A549 (cell line): ENCODE results near the gene TBC1D24. TPM values are rescaled to one million over a fixed set of nuclear protein-coding genes. Genes with fewer than 3 reads are reported as not detected.

Source experiments
- ATAC-seq, 2 experiments: fragments of 200-7000 bp in 1 of 2; fragments of >200 bp in 1 of 2; cut with Nextera tagmentation in 1 of 2; cut with Tn5 transposase in 1 of 2; 3 replicates each; pipeline versions ENCODE4 v1.8.0 to v1.9.1; 2018 to 2020; ENCODE audit warnings: mild to moderate bottlenecking in 1 of 2, moderate library complexity in 1 of 2
- CTCF ChIA-PET: fragments of 300-600 bp; sonication (Branson Sonifier 250); formaldehyde crosslinking; extraction: SDS; loops from one replicate; lab custom pipeline; 2021; ENCODE audit warnings: antibody characterized with exemption, inconsistent platforms; lab: Yijun Ruan, JAX
- POLR2A ChIA-PET: fragments of 350-600 bp; formaldehyde crosslinking; extraction: SDS; loops from one replicate; lab custom pipeline; 2021; ENCODE audit warnings: antibody characterized with exemption, inconsistent platforms; lab: Yijun Ruan, JAX
- DNase-seq, 2 experiments: peaks; one replicate each; pipeline versions ENCODE4 v3.0.0 to v3.0.0-alpha.2; 2011 to 2016; ENCODE audit warnings: low read depth in 1 of 2, low spot score in 1 of 2
- FAIRE-seq: peaks from 2 replicates; lab custom pipeline; 2011; peaks lifted over from hg19 to GRCh38; lab: Jason Lieb, UNC
- H3K27ac ChIP-seq, 2 experiments: fragments of >200 bp; sonication (Bioruptor Twin); formaldehyde crosslinking; 3 replicates each; pipeline ENCODE4 v1.5.1; 2016 to 2017
- H3K4me1 ChIP-seq: fragments of >200 bp; sonication (Bioruptor Twin); formaldehyde crosslinking; 3 replicates; pipeline ENCODE4 v1.6.1; 2016
- H3K4me2 ChIP-seq: fragments of >200 bp; sonication (Bioruptor Twin); formaldehyde crosslinking; 3 replicates; pipeline ENCODE4 v1.6.1; 2016
- H3K4me3 ChIP-seq: fragments of >200 bp; sonication (Bioruptor Twin); formaldehyde crosslinking; 3 replicates; pipeline ENCODE4 v1.5.1; 2016
- H3K9me3 ChIP-seq: fragments of >200 bp; sonication (Bioruptor Twin); formaldehyde crosslinking; 3 replicates; pipeline ENCODE4 v1.6.1; 2016
- ATOH8 ChIP-seq: fragments of 250-450 bp; sonication (Bioruptor Pico); IDR thresholded peaks from 2 replicates; pipeline ENCODE4 v1.5.0; 2020; ENCODE audit warnings: low read depth, mild to moderate bottlenecking, moderate library complexity
- BHLHE40 ChIP-seq: IDR thresholded peaks from 2 replicates; pipeline ENCODE4 v1.6.1; 2012; ENCODE audit warnings: low read depth, low read length, inconsistent platforms
- CHD2 ChIP-seq: fragments of 150-350 bp; IDR thresholded peaks from 2 replicates; pipeline ENCODE4 v1.6.1; 2014; ENCODE audit warnings: low read length; ENCODE audit not compliant: partially characterized antibody
- CHD4 ChIP-seq: fragments of 200-600 bp; sonication (generic); IDR thresholded peaks from 2 replicates; pipeline ENCODE4 v1.6.1; 2016; ENCODE audit warnings: antibody characterized with exemption, mild to moderate bottlenecking, borderline replicate concordance
- CTCF ChIP-seq: fragments of >200 bp; sonication (Bioruptor Twin); formaldehyde crosslinking; IDR thresholded peaks from 3 replicates; pipeline ENCODE4 v1.5.1; 2016
- EHMT2 ChIP-seq: fragments of 200-600 bp; sonication (generic); IDR thresholded peaks from 2 replicates; pipeline ENCODE4 v1.6.1; 2016; ENCODE audit warnings: antibody characterized with exemption, low read depth, mild to moderate bottlenecking, moderate library complexity
- ELK1 ChIP-seq: fragments of 150-350 bp; IDR thresholded peaks from 2 replicates; pipeline ENCODE4 v1.6.1; 2014; ENCODE audit warnings: low read depth, mild to moderate bottlenecking, low read length
- HEYL ChIP-seq: fragments of 250-450 bp; sonication (Bioruptor Pico); IDR thresholded peaks from 2 replicates; pipeline ENCODE4 v1.8.0; 2021; ENCODE audit warnings: mild to moderate bottlenecking, moderate library complexity
- KDM5A ChIP-seq: fragments of 200-600 bp; sonication (generic); IDR thresholded peaks from 2 replicates; pipeline ENCODE4 v1.6.1; 2016; ENCODE audit warnings: antibody characterized with exemption, mild to moderate bottlenecking
- MAZ ChIP-seq: fragments of 150-350 bp; IDR thresholded peaks from 2 replicates; pipeline ENCODE4 v1.6.1; 2014; ENCODE audit warnings: antibody characterized with exemption, low read depth, low read length, borderline replicate concordance
- NFE2L2 ChIP-seq: fragments of 150-350 bp; conservative IDR thresholded peaks from 2 replicates; pipeline ENCODE4 v1.6.1; 2014; ENCODE audit warnings: low read length
- POLR2A ChIP-seq: IDR thresholded peaks from 2 replicates; pipeline ENCODE4 v1.6.1; 2012; ENCODE audit warnings: mild to moderate bottlenecking, low read length
- POLR2AphosphoS2 ChIP-seq: conservative IDR thresholded peaks from 2 replicates; pipeline ENCODE4 v1.6.1; 2012; ENCODE audit warnings: low read length, improper control_type of control experiment, inconsistent platforms
- RAD21 ChIP-seq, 2 experiments: fragments of >200 bp in 1 of 2; sonication (Bioruptor Twin) in 1 of 2; formaldehyde crosslinking in 1 of 2; IDR thresholded peaks in 1 of 2; conservative IDR thresholded peaks in 1 of 2; 2 replicates in 1 of 2; 3 replicates in 1 of 2; pipeline ENCODE4 v1.6.1; 2012 to 2018; ENCODE audit warnings: inconsistent platforms in 1 of 2
- RARB ChIP-seq: fragments of 250-450 bp; sonication (Bioruptor Pico); IDR thresholded peaks from 2 replicates; pipeline ENCODE4 v1.8.0; 2021; ENCODE audit warnings: mild to moderate bottlenecking, moderate library complexity
- RCOR1 ChIP-seq: fragments of 150-350 bp; IDR thresholded peaks from 2 replicates; pipeline ENCODE4 v1.6.1; 2014; ENCODE audit warnings: antibody characterized with exemption, low read length, low read depth
- RNF2 ChIP-seq: fragments of 200-600 bp; sonication (generic); IDR thresholded peaks from 2 replicates; pipeline ENCODE4 v1.6.1; 2016; ENCODE audit warnings: low read depth, mild to moderate bottlenecking, antibody characterized with exemption, moderate library complexity, borderline replicate concordance
- TFCP2L1 ChIP-seq: fragments of 250-450 bp; sonication (Bioruptor Pico); IDR thresholded peaks from 2 replicates; pipeline ENCODE4 v1.5.0; 2021; ENCODE audit warnings: mild to moderate bottlenecking
- ZC3H11A ChIP-seq: fragments of 450-650 bp; IDR thresholded peaks from 2 replicates; pipeline ENCODE4 v1.6.1; 2014; ENCODE audit warnings: antibody characterized with exemption, mild to moderate bottlenecking
- ZSCAN20 ChIP-seq: fragments of 250-450 bp; sonication (Bioruptor Pico); IDR thresholded peaks from 2 replicates; pipeline ENCODE4 v1.8.0; 2022; ENCODE audit warnings: mild to moderate bottlenecking, moderate library complexity
- WGBS: methylation state at CpG from one replicate; pipeline ENCODE4 v1.1.6; 2017; ENCODE audit errors: missing lambda C conversion rate; 5-methylcytosine and 5-hydroxymethylcytosine counted together
- polyA plus RNA-seq, 4 experiments: library from polyadenylated mRNA; depleted of rRNA in 3 of 4; stranded (reverse); fragments of >200 nt; fragmentation: RNase III in 1 of 4; extraction: RNeasy Plus Mini Kit Qiagen cat#74134 plus additional on column Dnase treatment in 1 of 4; gene quantifications; 2 replicates in 3 of 4; 3 replicates in 1 of 4; pipeline ENCODE4 v1.2.3, GENCODE V29; 2011 to 2017

The TBC1D24 gene
- polyA plus RNA-seq, 2 of the 4 experiments (the other 2 are of a cell fraction), result 4.2 to 7.3 TPM

- H3K4me1 ChIP-seq, result peaks cover 17% of the 10 kb centered on the region
- no peak for FAIRE-seq
- 93% methylated on average over 14 of the region's 15 CpGs for WGBS
- H3K4me2 ChIP-seq, result no peak overlapping the region
- no peak overlapping the region for H3K27ac ChIP-seq
- CTCF ChIA-PET, result interaction anchor here (0.7 to 3.2 kb wide), 4 partner anchors 9 to 29 kb away, joined by 3 to 8 read pairs (median 6); partner anchors contain the start of gene AMDHD2
- ATAC-seq, result no peak
- POLR2A ChIA-PET, result interaction anchor here (2.8 kb wide), 1 partner anchor 10 kb away, joined by 21 read pairs; the partner anchor contains the start of gene AMDHD2
- TF ChIP-seq ZC3H11A (no peak), RARB (CRISPR knock-in tag) (no peak), EHMT2 (no peak), ATOH8 (CRISPR knock-in tag) (no peak), RAD21 (conservative IDR thresholded peaks at IDR 0.05 in 1 of 2, IDR thresholded peaks at IDR 0.05 in 1 of 2) (no peak), POLR2A (no peak), MAZ (no peak)
- no peak for DNase-seq
- H3K4me3 ChIP-seq, result no peak overlapping the region
- H3K9me3 ChIP-seq, result no peaks in the 10 kb centered on the region
These were observed 55.2 kb downstream of the TBC1D24 start for GRCh38 chr16:2529961-2530628.

GRCh38 chr16:2530629-2531318, 55.8 kb downstream of the TBC1D24 start:
- ATAC-seq, result peak in 1 of 2 experiments; percentile 4; a peak in 1 of 6 replicates
- CTCF ChIA-PET, result interaction anchor here (0.7 to 3.2 kb wide), 4 partner anchors 10 to 29 kb away, joined by 3 to 8 read pairs (median 6); partner anchors contain the start of gene AMDHD2

GRCh38 chr16:2531371-2531695, 56.4 kb downstream of the TBC1D24 start, which contains the start of gene CEMP1:
CEMP1 (minus strand) TSS chr16:2531408; CDS start chr16:2531073, 335 bp downstream.
- TF ChIP-seq HEYL (CRISPR knock-in tag), result no peak
- no peak for TF ChIP-seq RNF2
- TF ChIP-seq RCOR1, result no peak
- no peak for TF ChIP-seq TFCP2L1 (CRISPR knock-in tag)
- TF ChIP-seq CHD4, result no peak
- TF ChIP-seq CHD2, result no peak
- TF ChIP-seq ZSCAN20 (CRISPR knock-in tag), result no peak
- TF ChIP-seq NFE2L2, result no peak
- no peak for TF ChIP-seq CTCF
- TF ChIP-seq ATOH8 (CRISPR knock-in tag), result no peak
- TF ChIP-seq KDM5A, result no peak
- TF ChIP-seq POLR2AphosphoS2, result no peak
- peak within 1 kb of the TSS; percentile 64 for H3K4me3 ChIP-seq
- ATAC-seq, result peak; percentile 9 to 12; a peak in 5 of 6 replicates
- no peak for DNase-seq
- peak within 1 kb of the TSS; percentile 99 for H3K4me2 ChIP-seq
- peak within 1 kb of the TSS; percentile 84 to 92 for H3K27ac ChIP-seq
- 72% methylated on average over 8 of the region's 11 CpGs for WGBS
- FAIRE-seq, result no peak
- POLR2A ChIA-PET, result interaction anchor here (2.8 kb wide), 1 partner anchor 11 kb away, joined by 21 read pairs; the partner anchor contains the start of gene AMDHD2
- CTCF ChIA-PET, result interaction anchor here (1.6 to 3.2 kb wide), 3 partner anchors 13 to 30 kb away, joined by 5 to 8 read pairs (median 6); no protein-coding TSS in a partner anchor
- H3K9me3 ChIP-seq, result no peaks in the 10 kb centered on the region
- H3K4me1 ChIP-seq, result peaks cover 19% of the 10 kb centered on the region

More at GRCh38 chr16:2530629-2531318, 55.8 kb downstream of the TBC1D24 start:
- Histone ChIP-seq H3K4me3 (no peak overlapping the region), H3K4me1 (peaks cover 17% of the 10 kb centered on the region), H3K9me3 (no peaks in the 10 kb centered on the region), H3K4me2 (peak overlapping the region; percentile 99), H3K27ac (peak overlapping the region in 1 of 2 experiments; percentile 92; a peak in 3 of 6 replicates)
- POLR2A ChIA-PET, result interaction anchor here (2.8 kb wide), 1 partner anchor 11 kb away, joined by 21 read pairs; the partner anchor contains the start of gene AMDHD2
- TF ChIP-seq BHLHE40 (no peak), RAD21 (conservative IDR thresholded peaks at IDR 0.05 in 1 of 2, IDR thresholded peaks at IDR 0.05 in 1 of 2) (no peak), RCOR1 (no peak), ELK1 (no peak)
- FAIRE-seq, result no peak
- no peak for DNase-seq
- WGBS, result 91% methylated on average over 8 of the region's 14 CpGs
